C4-2B (cell line): ENCODE measurements around the gene SMO.
A peak's percentile ranks its signal among the peaks of the same experiment; 100 is the strongest.

Source experiments
- H3K27ac ChIP-seq: fragments of 450-650 bp; 2 replicates; pipeline ENCODE4 v1.5.1; 2017
- CTCF ChIP-seq: fragments of 450-650 bp; conservative IDR thresholded peaks from 2 replicates; pipeline ENCODE4 v1.5.1; 2017; ENCODE audit warnings: mild to moderate bottlenecking
- ZFX ChIP-seq: fragments of 450-650 bp; IDR thresholded peaks from 2 replicates; pipeline ENCODE4 v1.6.1; 2017

SMO gene

GRCh38 chr7:129224251-129225205, 36.1 kb downstream of the SMO start, which contains the start of gene AHCYL2:
Gene AHCYL2 (plus strand): TSS chr7:129225030.
- peak within 1 kb of the TSS; percentile 67 for H3K27ac ChIP-seq
- TF ChIP-seq ZFX (no peak), CTCF (no peak)

GRCh38 chr7:129225206-129225930, 36.9 kb downstream of the SMO start:
- TF ChIP-seq CTCF (no peak), ZFX (peak; percentile 64)
- peak overlapping the region; percentile 67 for H3K27ac ChIP-seq

- peak overlapping the region; percentile 67; the same call in 1 of the 2 replicates for H3K27ac ChIP-seq
Observed at GRCh38 chr7:129225931-129226572, 37.6 kb downstream of the SMO start.

GRCh38 chr7:129227646-129228578, 39.5 kb downstream of the SMO start:
- no peak overlapping the region for H3K27ac ChIP-seq
- no peak for TF ChIP-seq ZFX
- TF ChIP-seq CTCF, result no peak

More at GRCh38 chr7:129225931-129226572, 37.6 kb downstream of the SMO start:
- no peak for TF ChIP-seq CTCF
- no peak for TF ChIP-seq ZFX

GRCh38 chr7:129228633-129229032, 40.2 kb downstream of the SMO start:
- H3K27ac ChIP-seq, result no peak overlapping the region
- TF ChIP-seq ZFX (no peak), CTCF (no peak)

- H3K27ac ChIP-seq, result no peak overlapping the region
- TF ChIP-seq CTCF (no peak), ZFX (no peak)
Observed at GRCh38 chr7:129231666-129232065, 43.2 kb downstream of the SMO start.
